GM12865 (cell line): ENCODE results near the gene ZNF563.
A peak's percentile ranks its signal among the peaks of the same experiment; 100 is the strongest.

Experiments
- DNase-seq: peaks from one replicate; pipeline ENCODE4 v3.0.0; 2010; ENCODE audit warnings: low read depth
- H3K4me3 ChIP-seq: 2 replicates; pipeline ENCODE4 v1.5.1; 2011; ENCODE audit warnings: mild to moderate bottlenecking, low read depth, low read length, control low read depth
- CTCF ChIP-seq: IDR thresholded peaks from 2 replicates; pipeline ENCODE4 v1.5.1; 2011; ENCODE audit warnings: low read length, control low read depth, low read depth, inconsistent platforms; ENCODE audit not compliant: insufficient read depth; ENCODE audit errors: missing control alignments

ZNF563 gene

GRCh38 chr19:12333162-12334159 lies at the start of gene ZNF563:
TSS of gene ZNF563 (minus strand) at chr19:12333633. CDS start at chr19:12333482, 151 bp downstream.
- peak; percentile 98 for DNase-seq
- H3K4me3 ChIP-seq: peak within 1 kb of the TSS; percentile 70
- TF ChIP-seq CTCF: no peak

- no peak for DNase-seq
- TF ChIP-seq CTCF: no peak
- no peak overlapping the region for H3K4me3 ChIP-seq
These were observed 47.0 kb upstream of the ZNF563 start for GRCh38 chr19:12380444-12380737.

- no peak overlapping the region for H3K4me3 ChIP-seq
- TF ChIP-seq CTCF: no peak
- DNase-seq: no peak
These were observed 46.5 kb upstream of the ZNF563 start for GRCh38 chr19:12379732-12380443.

- no peak overlapping the region for H3K4me3 ChIP-seq
- DNase-seq: no peak
- TF ChIP-seq CTCF: no peak
These were observed 40.6 kb upstream of the ZNF563 start for GRCh38 chr19:12374026-12374425.

GRCh38 chr19:12365236-12366162 lies 32.1 kb upstream of the ZNF563 start, which contains the start of gene ZNF442:
TSS of gene ZNF442 (minus strand) at chr19:12365683. CDS start at chr19:12363631, 2,052 bp downstream.
- peak within 1 kb of the TSS; percentile 85 for H3K4me3 ChIP-seq
- TF ChIP-seq CTCF: no peak
- DNase-seq: peak; percentile 95
